HFF-Myc (cell line): Measurements from ENCODE around the gene URI1.

ENCODE experiments used
- DNase-seq: peaks from one replicate; pipeline ENCODE4 v3.0.0-alpha.2; 2011; ENCODE audit warnings: low read depth; ENCODE audit errors: extremely low read depth
- H3K4me3 ChIP-seq: replicated peaks from 2 replicates; pipeline ENCODE4 v1.5.1; 2011; ENCODE audit warnings: low read depth, mild to moderate bottlenecking, control low read depth, low read length
- CTCF ChIP-seq: IDR thresholded peaks from 2 replicates; pipeline ENCODE4 v1.5.1; 2012; ENCODE audit warnings: mild to moderate bottlenecking, low read depth, low read length, control low read depth; ENCODE audit errors: missing control alignments

Gene URI1

GRCh38 chr19:30053558-30053957 is 111.5 kb downstream of the URI1 start:
- TF ChIP-seq CTCF, result no peak
- no peak overlapping the region for H3K4me3 ChIP-seq
- DNase-seq, result no peak

GRCh38 chr19:30054210-30054609 is 112.2 kb downstream of the URI1 start:
- H3K4me3 ChIP-seq, result no peak overlapping the region
- no peak for TF ChIP-seq CTCF
- no peak for DNase-seq

GRCh38 chr19:30056580-30056979 is 114.5 kb downstream of the URI1 start:
- no peak overlapping the region for H3K4me3 ChIP-seq
- TF ChIP-seq CTCF, result no peak
- DNase-seq, result no peak

GRCh38 chr19:30059741-30060457 is 117.9 kb downstream of the URI1 start:
- DNase-seq, result no peak
- H3K4me3 ChIP-seq, result no peak overlapping the region
- no peak for TF ChIP-seq CTCF

GRCh38 chr19:30060531-30061222 is 118.6 kb downstream of the URI1 start:
- H3K4me3 ChIP-seq, result no peak overlapping the region
- TF ChIP-seq CTCF, result no peak
- DNase-seq, result no peak

- no peak for TF ChIP-seq CTCF
- no peak for DNase-seq
- no peak overlapping the region for H3K4me3 ChIP-seq
Measured at GRCh38 chr19:30061223-30062064, 119.4 kb downstream of the URI1 start.
